ENCODE data around the gene LRRC75B.

GRCh38 chr22:24591286-24591830, 1.5 kb downstream of the LRRC75B start:
- TF ChIP-seq CTCF (IDR thresholded peaks at IDR 0.05) = no peak
- no peak for TF ChIP-seq POLR2A (IDR thresholded peaks at IDR 0.05)

Measured in testis (tissue), 2 donors.